GM12875 (cell line): ENCODE data around the gene ZNF609.
"Not testable (repeated sequence)": the region's sequence is repeated elsewhere in the genome, so short reads cannot be mapped to it uniquely, and the experiment has no call there.

Experiments
- H3K4me3 ChIP-seq: one replicate; pipeline ENCODE4 v1.5.1; 2011; ENCODE audit warnings: low read depth, low read length, control low read depth
- TF ChIP-seq, protein P1 (sequence below): IDR thresholded peaks from 2 replicates; pipeline ENCODE4 v1.5.1; 2011; ENCODE audit warnings: low read depth, mild to moderate bottlenecking, control low read depth, inconsistent platforms, low read length, moderate library complexity, borderline replicate concordance; ENCODE audit not compliant: insufficient read depth

The ZNF609 gene

GRCh38 chr15:64596701-64597476 is 136.5 kb downstream of the ZNF609 start:
- TF ChIP-seq, protein P1, sequence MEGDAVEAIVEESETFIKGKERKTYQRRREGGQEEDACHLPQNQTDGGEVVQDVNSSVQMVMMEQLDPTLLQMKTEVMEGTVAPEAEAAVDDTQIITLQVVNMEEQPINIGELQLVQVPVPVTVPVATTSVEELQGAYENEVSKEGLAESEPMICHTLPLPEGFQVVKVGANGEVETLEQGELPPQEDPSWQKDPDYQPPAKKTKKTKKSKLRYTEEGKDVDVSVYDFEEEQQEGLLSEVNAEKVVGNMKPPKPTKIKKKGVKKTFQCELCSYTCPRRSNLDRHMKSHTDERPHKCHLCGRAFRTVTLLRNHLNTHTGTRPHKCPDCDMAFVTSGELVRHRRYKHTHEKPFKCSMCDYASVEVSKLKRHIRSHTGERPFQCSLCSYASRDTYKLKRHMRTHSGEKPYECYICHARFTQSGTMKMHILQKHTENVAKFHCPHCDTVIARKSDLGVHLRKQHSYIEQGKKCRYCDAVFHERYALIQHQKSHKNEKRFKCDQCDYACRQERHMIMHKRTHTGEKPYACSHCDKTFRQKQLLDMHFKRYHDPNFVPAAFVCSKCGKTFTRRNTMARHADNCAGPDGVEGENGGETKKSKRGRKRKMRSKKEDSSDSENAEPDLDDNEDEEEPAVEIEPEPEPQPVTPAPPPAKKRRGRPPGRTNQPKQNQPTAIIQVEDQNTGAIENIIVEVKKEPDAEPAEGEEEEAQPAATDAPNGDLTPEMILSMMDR: no peak
- peak overlapping the region; percentile 24 for H3K4me3 ChIP-seq

DNA sequence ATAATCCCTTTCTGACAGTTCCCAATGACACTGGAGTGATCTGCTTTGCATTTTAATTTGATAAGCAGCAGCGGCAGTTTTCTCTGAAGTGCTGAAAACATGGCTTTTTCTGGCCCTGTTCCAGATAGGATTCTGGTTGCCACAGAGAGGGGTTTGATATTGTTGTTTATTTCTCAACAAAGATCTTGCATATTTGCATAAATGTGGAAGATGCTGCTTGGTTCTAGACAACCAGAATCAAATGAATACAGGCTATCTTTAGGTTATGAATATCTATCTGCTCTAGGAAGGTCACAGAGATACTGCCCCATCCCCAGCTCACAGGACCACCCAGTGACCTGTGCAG is 137.1 kb downstream of the ZNF609 start:
- TF ChIP-seq, protein P1: no peak
- no peak overlapping the region for H3K4me3 ChIP-seq

GRCh38 chr15:64599226-64599625 is 138.8 kb downstream of the ZNF609 start:
- TF ChIP-seq, protein P1: no peak
- H3K4me3 ChIP-seq: no peak overlapping the region

DNA sequence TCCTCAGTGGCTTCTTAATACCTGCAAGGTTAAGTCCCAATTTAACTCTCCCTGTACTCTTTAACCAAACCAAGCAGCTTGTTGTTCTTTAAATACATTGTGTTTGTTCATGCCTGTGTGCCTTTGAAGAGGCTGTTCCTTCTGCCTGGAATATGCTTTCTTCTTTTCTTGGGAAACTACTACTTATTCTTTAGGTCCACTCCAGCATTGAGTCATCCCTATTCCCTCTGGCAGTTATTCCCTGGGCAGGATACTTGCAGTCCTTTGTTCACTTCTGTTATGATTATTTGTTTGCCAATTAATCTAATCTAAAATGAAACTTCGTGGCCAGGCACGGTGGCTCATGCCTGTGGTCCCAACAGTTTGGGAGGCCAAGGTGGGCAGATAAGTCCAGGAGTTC is 139.3 kb downstream of the ZNF609 start:
- H3K4me3 ChIP-seq: no peak overlapping the region
- TF ChIP-seq, protein P1: no peak

- H3K4me3 ChIP-seq: no peak overlapping the region
- TF ChIP-seq, protein P1: no peak
These were observed 140.4 kb downstream of the ZNF609 start for GRCh38 chr15:64600794-64601193.

DNA sequence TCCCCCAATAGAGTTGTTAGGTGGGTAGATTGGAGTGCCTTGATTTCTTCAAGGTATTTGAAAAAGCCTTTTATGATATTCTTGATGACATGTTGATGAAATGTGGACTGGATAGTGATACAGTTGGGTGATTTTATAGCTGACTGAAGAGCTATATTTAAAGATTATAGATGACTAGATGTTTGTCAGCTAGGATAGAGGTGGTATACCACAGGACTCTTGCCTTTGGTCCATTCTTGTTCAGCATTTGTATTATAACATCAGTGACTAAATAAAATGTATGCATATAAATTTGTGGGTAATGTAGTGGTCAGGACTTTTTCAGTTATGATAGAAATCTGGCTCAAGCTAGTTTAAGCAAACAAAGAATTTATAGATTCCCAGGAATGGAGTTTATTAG is 143.9 kb downstream of the ZNF609 start:
- TF ChIP-seq, protein P1: no peak
- no peak overlapping the region for H3K4me3 ChIP-seq

DNA sequence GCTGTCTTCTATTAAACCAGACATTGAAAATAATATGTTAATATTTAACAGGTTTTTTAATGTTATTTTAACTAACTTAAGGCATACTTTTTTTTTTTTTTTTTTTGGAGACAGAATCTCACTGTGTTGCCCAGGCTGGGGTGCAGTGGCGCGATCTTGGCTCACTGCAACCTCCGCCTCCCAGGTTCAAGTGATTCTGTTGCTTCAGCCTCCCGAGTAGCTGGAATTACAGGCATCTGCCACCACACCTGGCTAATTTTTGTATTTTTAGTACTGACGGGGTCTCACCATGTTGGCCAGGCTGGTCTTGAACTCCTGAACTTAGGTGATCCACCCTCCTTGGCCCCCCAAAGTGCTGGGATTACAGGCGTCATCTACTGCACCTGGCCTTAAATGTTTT is 147.0 kb downstream of the ZNF609 start:
- not testable (repeated sequence) for H3K4me3 ChIP-seq

DNA sequence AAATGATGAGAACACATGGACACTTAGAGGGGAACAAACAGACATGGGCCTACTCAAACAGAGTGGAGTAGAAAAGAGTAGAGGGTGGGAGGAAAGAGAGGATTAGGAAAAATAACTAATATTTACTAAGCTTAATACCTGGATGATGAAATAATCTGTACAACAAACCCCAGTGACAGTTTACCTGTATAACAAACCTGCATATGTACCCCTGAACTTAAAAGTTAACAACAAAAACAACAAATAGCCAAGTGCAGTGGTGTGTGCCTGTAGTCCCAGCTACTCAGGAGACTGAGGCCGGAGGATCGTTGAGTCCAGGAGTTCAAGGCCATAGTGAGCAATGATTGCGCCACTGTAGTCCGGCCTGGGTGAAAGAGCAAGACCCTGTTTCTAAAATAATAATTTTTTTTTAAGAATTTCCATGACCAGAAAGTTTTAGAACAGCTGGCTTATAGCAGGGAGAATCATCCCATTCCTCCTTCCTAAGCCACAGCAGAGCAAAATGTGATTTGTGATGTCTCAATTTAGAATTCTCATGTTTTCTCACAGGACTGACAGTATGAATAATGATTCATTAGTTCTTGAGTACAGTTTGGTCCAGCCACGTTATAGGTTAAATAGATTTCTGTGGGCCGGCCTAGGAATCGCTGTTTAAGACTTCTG is 150.0 kb downstream of the ZNF609 start:
- no peak overlapping the region for H3K4me3 ChIP-seq
- TF ChIP-seq, protein P1: no peak
